HG03039 (cell line): Measurements from ENCODE around the gene ASPM.

Experiments
- ATAC-seq: cut with Tn5 transposase; IDR thresholded peaks from one replicate; pipeline ENCODE4 v1.9.1; 2021; ENCODE audit warnings: mild to moderate bottlenecking, moderate library complexity; ENCODE audit not compliant: unreplicated experiment

Gene ASPM

GRCh38 chr1:197146101-197147095 is at the start of gene ASPM:
TSS of gene ASPM (minus strand) at chr1:197146669. CDS start at chr1:197146437, 232 bp downstream.
- ATAC-seq, result peak; percentile 99

- ATAC-seq, result no peak
Measured at GRCh38 chr1:197195100-197195499, 48.6 kb upstream of the ASPM start.

- ATAC-seq, result no peak
Measured at GRCh38 chr1:197184190-197184589, 37.7 kb upstream of the ASPM start.

GRCh38 chr1:197183195-197183748 is 36.8 kb upstream of the ASPM start:
- ATAC-seq, result no peak

- ATAC-seq, result no peak
Measured at GRCh38 chr1:197182716-197183115, 36.2 kb upstream of the ASPM start.

GRCh38 chr1:197181982-197182381 is 35.5 kb upstream of the ASPM start:
- ATAC-seq, result peak; percentile 63

GRCh38 chr1:197180252-197180878 is 33.9 kb upstream of the ASPM start:
- ATAC-seq, result no peak

- ATAC-seq, result peak; percentile 50
Measured at GRCh38 chr1:197178998-197179397, 32.5 kb upstream of the ASPM start.

- no peak for ATAC-seq
Measured at GRCh38 chr1:197174818-197175217, 28.3 kb upstream of the ASPM start.

GRCh38 chr1:197173571-197174507 is 27.4 kb upstream of the ASPM start:
- ATAC-seq, result no peak

- ATAC-seq, result no peak
Measured at GRCh38 chr1:197171531-197171930, 25.1 kb upstream of the ASPM start.

- no peak for ATAC-seq
Measured at GRCh38 chr1:197170538-197170937, 24.1 kb upstream of the ASPM start.

GRCh38 chr1:197159461-197159860 is 13.0 kb upstream of the ASPM start:
- no peak for ATAC-seq

- no peak for ATAC-seq
Measured at GRCh38 chr1:197156692-197157091, 10.2 kb upstream of the ASPM start.

- ATAC-seq, result no peak
Measured at GRCh38 chr1:197152662-197153061, 6.2 kb upstream of the ASPM start.

- ATAC-seq, result no peak
Measured at GRCh38 chr1:197151185-197151584, 4.7 kb upstream of the ASPM start.

GRCh38 chr1:197150336-197151005 is 4.0 kb upstream of the ASPM start:
- ATAC-seq, result no peak

GRCh38 chr1:197149340-197149739 is 2.9 kb upstream of the ASPM start:
- ATAC-seq, result no peak

GRCh38 chr1:197145446-197146024 is 934 bp downstream of the ASPM start:
- ATAC-seq, result no peak
